Smooth muscle cell (in vitro differentiated cells): ENCODE results near the gene SKIL. TPM values are rescaled to one million over a fixed set of nuclear protein-coding genes. Genes with fewer than 3 reads are reported as not detected.

Experiments
- DNase-seq: peaks from one replicate; lab custom pipeline; 2025; ENCODE audit not compliant: unreplicated experiment; lab: John Stamatoyannopoulos, UW
- H2AFZ ChIP-seq: fragments of 200-600 bp; sonication (generic); 2 replicates; pipeline ENCODE4 v1.6.0; 2016; ENCODE audit warnings: antibody characterized with exemption, low read depth, mild to moderate bottlenecking
- H3F3A ChIP-seq: fragments of 200-600 bp; sonication (generic); 2 replicates; pipeline ENCODE4 v1.6.0; 2017; ENCODE audit warnings: antibody characterized with exemption, low read depth
- H3K27ac ChIP-seq: fragments of 200-600 bp; sonication (generic); 2 replicates; pipeline ENCODE4 v1.5.1; 2016; ENCODE audit warnings: low read depth, mild to moderate bottlenecking
- H3K27me3 ChIP-seq: fragments of 200-600 bp; sonication (generic); 2 replicates; pipeline ENCODE4 v1.6.1; 2016; ENCODE audit warnings: low read depth, mild to moderate bottlenecking
- H3K36me3 ChIP-seq: fragments of 200-600 bp; sonication (generic); 2 replicates; pipeline ENCODE4 v1.5.1; 2016; ENCODE audit warnings: low read depth
- H3K4me1 ChIP-seq: fragments of 200-600 bp; sonication (generic); 2 replicates; pipeline ENCODE4 v1.5.1; 2016; ENCODE audit warnings: low read depth
- H3K4me2 ChIP-seq: fragments of 200-600 bp; sonication (generic); 2 replicates; pipeline ENCODE4 v1.6.0; 2016; ENCODE audit warnings: mild to moderate bottlenecking
- H3K4me3 ChIP-seq: fragments of 200-600 bp; sonication (generic); 2 replicates; pipeline ENCODE4 v1.5.1; 2016; ENCODE audit warnings: mild to moderate bottlenecking
- H3K79me2 ChIP-seq: fragments of 200-600 bp; sonication (generic); 2 replicates; pipeline ENCODE4 v1.6.0; 2016; ENCODE audit warnings: low read depth, mild to moderate bottlenecking
- H3K9ac ChIP-seq: fragments of 200-600 bp; sonication (generic); 2 replicates; pipeline ENCODE4 v1.6.0; 2016; ENCODE audit warnings: low read depth
- H3K9me3 ChIP-seq: fragments of 200-600 bp; sonication (generic); replicated peaks from 2 replicates; pipeline ENCODE4 v1.5.1; 2016; ENCODE audit warnings: low read depth
- H4K20me1 ChIP-seq: fragments of 200-600 bp; sonication (generic); 2 replicates; pipeline ENCODE4 v1.6.0; 2016; ENCODE audit warnings: low read depth
- WGBS: methylation state at CpG from one replicate; pipeline ENCODE4 v1.1.7; 2016; ENCODE audit warnings: low lambda C conversion rate; 5-methylcytosine and 5-hydroxymethylcytosine counted together
- polyA plus RNA-seq: library from polyadenylated mRNA; unstranded; fragments of >200 nt; fragmentation: Nextera tagmentation; extraction: Ambion mirVana; gene quantifications from 2 replicates; pipeline ENCODE4 v1.2.1, GENCODE V29; 2016
- total RNA-seq: library from RNA; depleted of rRNA; stranded (reverse); fragments of >200 nt; gene quantifications from 2 replicates; pipeline ENCODE4 v1.2.3, GENCODE V29; 2014
- TF ChIP-seq, protein P1 (sequence below): fragments of 200-600 bp; sonication (generic); IDR thresholded peaks from 2 replicates; pipeline ENCODE4 v1.5.1; 2017; ENCODE audit warnings: borderline replicate concordance, mild to moderate bottlenecking, antibody characterized with exemption; ENCODE audit not compliant: insufficient read depth, poor library complexity, severe bottlenecking

Gene SKIL
- total and polyA plus RNA-seq, 2 experiments from 2014 or later, result 22.0 to 167 TPM

GRCh38 chr3:170436697-170437096, 79.2 kb downstream of the SKIL start:
- WGBS, result 100% methylated on average over 2 of the region's 2 CpGs
- H3K79me2 ChIP-seq, result no peaks in the 10 kb centered on the region
- H3K4me3 ChIP-seq, result no peak overlapping the region
- TF ChIP-seq, protein P1, sequence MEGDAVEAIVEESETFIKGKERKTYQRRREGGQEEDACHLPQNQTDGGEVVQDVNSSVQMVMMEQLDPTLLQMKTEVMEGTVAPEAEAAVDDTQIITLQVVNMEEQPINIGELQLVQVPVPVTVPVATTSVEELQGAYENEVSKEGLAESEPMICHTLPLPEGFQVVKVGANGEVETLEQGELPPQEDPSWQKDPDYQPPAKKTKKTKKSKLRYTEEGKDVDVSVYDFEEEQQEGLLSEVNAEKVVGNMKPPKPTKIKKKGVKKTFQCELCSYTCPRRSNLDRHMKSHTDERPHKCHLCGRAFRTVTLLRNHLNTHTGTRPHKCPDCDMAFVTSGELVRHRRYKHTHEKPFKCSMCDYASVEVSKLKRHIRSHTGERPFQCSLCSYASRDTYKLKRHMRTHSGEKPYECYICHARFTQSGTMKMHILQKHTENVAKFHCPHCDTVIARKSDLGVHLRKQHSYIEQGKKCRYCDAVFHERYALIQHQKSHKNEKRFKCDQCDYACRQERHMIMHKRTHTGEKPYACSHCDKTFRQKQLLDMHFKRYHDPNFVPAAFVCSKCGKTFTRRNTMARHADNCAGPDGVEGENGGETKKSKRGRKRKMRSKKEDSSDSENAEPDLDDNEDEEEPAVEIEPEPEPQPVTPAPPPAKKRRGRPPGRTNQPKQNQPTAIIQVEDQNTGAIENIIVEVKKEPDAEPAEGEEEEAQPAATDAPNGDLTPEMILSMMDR, result no peak
- no peaks in the 10 kb centered on the region for H3K36me3 ChIP-seq
- no peaks in the 10 kb centered on the region for H3K27me3 ChIP-seq
- H3K9me3 ChIP-seq, result no peaks in the 10 kb centered on the region
- H3K9ac ChIP-seq, result no peak overlapping the region
- no peak overlapping the region for H2AFZ ChIP-seq
- no peak overlapping the region for H3K4me2 ChIP-seq
- H3K27ac ChIP-seq, result no peak overlapping the region
- H3K4me1 ChIP-seq, result no peaks in the 10 kb centered on the region
- no peaks in the 10 kb centered on the region for H4K20me1 ChIP-seq
- H3F3A ChIP-seq, result no peaks in the 10 kb centered on the region
- DNase-seq, result no peak

DNA sequence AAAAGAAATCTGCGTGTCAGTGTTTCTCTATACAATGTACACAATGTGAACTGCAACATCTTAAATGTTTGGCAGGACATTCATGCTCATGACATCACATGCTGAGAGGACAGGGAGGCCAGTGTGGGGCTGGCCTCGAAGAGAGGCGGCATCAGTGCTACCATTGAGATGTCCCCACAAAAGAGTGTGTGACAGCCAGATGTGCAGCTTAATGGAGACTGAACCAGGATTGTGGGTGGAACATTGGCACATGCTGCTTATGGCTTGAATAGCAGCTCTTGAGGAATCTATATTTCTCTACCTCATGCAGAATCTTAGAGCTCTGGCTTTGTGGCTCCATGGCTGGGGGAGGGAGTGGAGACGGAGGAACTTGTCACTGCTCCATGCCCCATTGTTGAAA, 79.7 kb downstream of the SKIL start:
- Histone ChIP-seq H3K27ac (no peak overlapping the region), H3K4me3 (no peak overlapping the region), H3K36me3 (no peaks in the 10 kb centered on the region), H2AFZ (no peak overlapping the region), H3K27me3 (no peaks in the 10 kb centered on the region), H3K9me3 (no peaks in the 10 kb centered on the region), H3K4me2 (no peak overlapping the region), H3K79me2 (no peaks in the 10 kb centered on the region), H3K9ac (no peak overlapping the region), H3F3A (no peaks in the 10 kb centered on the region), H3K4me1 (no peaks in the 10 kb centered on the region), H4K20me1 (no peaks in the 10 kb centered on the region)
- DNase-seq, result no peak
- 92% methylated on average over 4 of the region's 4 CpGs for WGBS
- TF ChIP-seq, protein P1, result no peak

DNA sequence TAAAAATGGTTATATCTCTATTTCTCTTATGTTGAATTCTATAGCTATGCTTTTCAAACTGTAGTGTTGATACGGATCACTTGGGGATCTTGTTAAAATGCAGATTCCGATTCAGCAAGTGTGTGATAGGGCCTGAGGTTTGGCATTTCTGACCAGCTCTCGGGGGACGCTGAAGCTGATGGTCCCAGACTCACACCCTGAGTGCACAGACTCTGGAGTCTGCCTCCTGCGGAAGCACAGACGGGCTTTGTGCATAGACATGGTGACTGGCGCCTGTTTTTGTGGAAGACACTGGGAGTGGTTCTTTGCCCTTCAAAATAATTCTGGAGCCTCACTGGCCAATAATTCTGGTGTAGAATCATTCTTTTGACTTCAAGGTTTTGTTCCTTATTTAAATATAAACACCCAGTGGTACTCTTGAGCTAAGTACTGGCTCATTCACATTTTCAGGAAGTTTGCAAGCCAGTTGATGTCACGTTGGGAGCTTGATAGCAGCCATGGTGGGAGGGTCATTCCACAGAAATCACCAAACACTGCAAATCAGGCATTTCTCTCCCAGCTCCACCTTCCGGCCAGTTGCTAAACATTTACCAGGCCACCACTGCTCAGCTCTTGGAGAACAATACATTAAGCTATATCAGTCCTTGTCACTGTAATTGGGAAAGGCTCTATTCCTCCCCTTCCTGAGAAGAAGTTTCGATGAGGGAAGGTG, 80.3 kb downstream of the SKIL start:
- H2AFZ ChIP-seq, result no peak overlapping the region
- H3K4me1 ChIP-seq, result no peaks in the 10 kb centered on the region
- TF ChIP-seq, protein P1, result no peak
- no peak overlapping the region for H3K27ac ChIP-seq
- H4K20me1 ChIP-seq, result no peaks in the 10 kb centered on the region
- H3K4me2 ChIP-seq, result no peak overlapping the region
- H3F3A ChIP-seq, result no peaks in the 10 kb centered on the region
- 82% methylated on average over 10 of the region's 10 CpGs for WGBS
- DNase-seq, result no peak
- H3K79me2 ChIP-seq, result no peaks in the 10 kb centered on the region
- H3K9me3 ChIP-seq, result no peaks in the 10 kb centered on the region
- no peak overlapping the region for H3K9ac ChIP-seq
- H3K4me3 ChIP-seq, result no peak overlapping the region
- H3K36me3 ChIP-seq, result no peaks in the 10 kb centered on the region
- H3K27me3 ChIP-seq, result no peaks in the 10 kb centered on the region

- no peaks in the 10 kb centered on the region for H4K20me1 ChIP-seq
- H3K9ac ChIP-seq, result no peak overlapping the region
- no peak overlapping the region for H3K4me2 ChIP-seq
- no peak for DNase-seq
- no peaks in the 10 kb centered on the region for H3K36me3 ChIP-seq
- TF ChIP-seq, protein P1, result no peak
- WGBS, result 96% methylated on average over 1 of the region's 1 CpG
- no peak overlapping the region for H3K27ac ChIP-seq
- no peak overlapping the region for H2AFZ ChIP-seq
- H3K9me3 ChIP-seq, result no peaks in the 10 kb centered on the region
- H3K4me1 ChIP-seq, result no peaks in the 10 kb centered on the region
- H3K4me3 ChIP-seq, result no peak overlapping the region
- H3F3A ChIP-seq, result no peaks in the 10 kb centered on the region
- H3K27me3 ChIP-seq, result no peaks in the 10 kb centered on the region
- no peaks in the 10 kb centered on the region for H3K79me2 ChIP-seq
Observed at GRCh38 chr3:170438836-170439235, 81.3 kb downstream of the SKIL start.
